Spleen (tissue), 11 donors: ENCODE results near the gene MEIKIN. TPM values are rescaled to one million over a fixed set of nuclear protein-coding genes. Genes with fewer than 3 reads are reported as not detected.

Source experiments
- DNase-seq: peaks from one replicate; pipeline ENCODE4 v3.0.0-alpha.2; 2020
- H3K27ac ChIP-seq, 8 donors: fragments of 200-600 bp; sonication (generic) in 7 of 8; 1 replicate in 4 of 8; 2 replicates in 4 of 8; pipeline versions ENCODE4 v1.5.0 to v1.8.0; 2016 to 2021; ENCODE audit warnings: inconsistent platforms in 4 of 8, mild to moderate bottlenecking in 4 of 8, moderate library complexity in 1 of 8
- H3K27me3 ChIP-seq, 7 donors: fragments of 200-600 bp; sonication (generic) in 6 of 7; replicated peaks in 1 of 7; 1 replicate in 4 of 7; 2 replicates in 3 of 7; pipeline versions ENCODE4 v1.5.0 to v1.8.0; 2016 to 2021; ENCODE audit warnings: inconsistent platforms in 3 of 7, mild to moderate bottlenecking in 1 of 7
- H3K36me3 ChIP-seq, 6 donors: fragments of 200-600 bp; sonication (generic) in 5 of 6; 1 replicate in 4 of 6; 2 replicates in 2 of 6; pipeline versions ENCODE4 v1.5.0 to v1.8.0; 2016 to 2021; ENCODE audit warnings: inconsistent platforms in 2 of 6
- H3K4me1 ChIP-seq, 6 donors: fragments of 200-600 bp; sonication (generic) in 5 of 6; 1 replicate in 3 of 6; 2 replicates in 3 of 6; pipeline versions ENCODE4 v1.5.0 to v1.8.0; 2016 to 2021; ENCODE audit warnings: inconsistent platforms in 3 of 6
- H3K4me3 ChIP-seq, 8 donors: fragments of 200-600 bp; sonication (generic) in 7 of 8; 1 replicate in 4 of 8; 2 replicates in 4 of 8; pipeline versions ENCODE4 v1.5.0 to v1.8.0; 2016 to 2021; ENCODE audit warnings: inconsistent platforms in 4 of 8, mild to moderate bottlenecking in 4 of 8, moderate library complexity in 2 of 8
- H3K9me3 ChIP-seq, 8 donors: fragments of 200-600 bp; sonication (generic) in 7 of 8; 1 replicate in 4 of 8; 2 replicates in 4 of 8; pipeline versions ENCODE4 v1.5.0 to v1.8.0; 2016 to 2021; ENCODE audit warnings: inconsistent platforms in 4 of 8
- POLR2A ChIP-seq, 3 donors: fragments of 450-650 bp; IDR thresholded peaks; one replicate each; pipeline ENCODE4 v1.5.1; 2017; ENCODE audit warnings: antibody characterized with exemption in 3 of 3, mild to moderate bottlenecking in 1 of 3
- POLR2AphosphoS5 ChIP-seq, 3 donors: sonication (generic); formaldehyde crosslinking; IDR thresholded peaks; one replicate each; pipeline ENCODE4 v1.5.1; 2017; ENCODE audit warnings: antibody characterized with exemption in 3 of 3
- WGBS, 5 donors: extraction: QIAGEN DNeasy Blood & Tissue Kit in 3 of 5; methylation state at CpG; one replicate each; pipeline versions ENCODE4 v1.1.5 to v1.1.7; 2013 to 2018; 5-methylcytosine and 5-hydroxymethylcytosine counted together
- intact Hi-C: fragments of 100-400 bp; cut with DNase I; formaldehyde crosslinking; loops from one replicate; pipeline ENCODE4 v1.15.0; 2023; ENCODE audit warnings: low total_unique reads
- polyA plus RNA-seq, 3 donors: library from polyadenylated mRNA; stranded (reverse); fragments of 200-250 nt; gene quantifications; one replicate each; pipeline ENCODE4 v1.2.1, GENCODE V29; 2013
- total RNA-seq, 7 donors: library from RNA; depleted of rRNA in 3 of 7; stranded (reverse); fragments of >200 nt in 3 of 7; fragmentation: NEBNext Ultra II Directional in 4 of 7; extraction: Animal tissue kit (Norgen Biotek cat#: 25700) in 4 of 7; gene quantifications; one replicate each; pipeline versions ENCODE4 v1.1.0 to v1.2.1, GENCODE V29; 2016 to 2021
- TF ChIP-seq, protein P1 (sequence below), 11 experiments: fragments of 200-600 bp in 7 of 11; fragments of 450-650 bp in 4 of 11; sonication (generic) in 4 of 11; IDR thresholded peaks in 8 of 11; conservative IDR thresholded peaks in 3 of 11; 1 replicate in 7 of 11; 2 replicates in 4 of 11; pipeline versions ENCODE4 v1.4.0 to v1.8.0; 2016 to 2021; ENCODE audit warnings: antibody characterized with exemption in 11 of 11, inconsistent platforms in 4 of 11, mild to moderate bottlenecking in 1 of 11
- donor health status: healthy with polysubstance abuse.
- donor health status: DM: no; HTN: no; CAD: no; lungs with moderate emphysema.
- donor health status: DM: no; HTN: no; CAD: no.
- donor health status: Bipolar disorder and iron deficiency.
- donor health status: healthy.
- donor health status: DM: no; HTN: no; CAD: no.
- donor health status: DM: yes; HTN: yes; CAD: no.

The MEIKIN gene
- total and polyA plus RNA-seq, 10 donors: 0.24 TPM; not detected in 9

DNA sequence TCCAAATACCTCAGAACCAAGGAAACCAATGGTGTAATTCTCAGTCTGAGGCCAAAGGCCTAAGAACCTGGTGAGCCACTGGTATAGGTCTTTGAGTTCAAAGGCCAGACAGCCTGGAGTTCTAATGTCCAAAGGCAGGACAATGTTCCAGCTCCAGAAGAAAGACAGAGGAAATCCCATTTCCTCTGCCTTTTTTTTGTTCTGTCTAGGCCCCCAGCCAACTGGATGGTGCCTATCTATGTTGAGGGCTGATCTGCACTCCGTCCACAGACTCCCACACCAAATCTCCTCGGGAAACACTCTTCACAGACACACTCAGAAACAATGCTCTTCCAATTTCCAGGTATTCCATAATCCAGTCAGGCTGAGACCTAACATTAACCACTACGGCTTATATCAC is 178.8 kb downstream of the MEIKIN start:
- intact Hi-C loops: no loop called here
- Histone ChIP-seq H3K4me3 (no peak overlapping the region), H3K27me3 (no peaks in the 10 kb centered on the region), H3K27ac (no peak overlapping the region), H3K36me3 (peaks cover 0 to 17% (median 5%) of the 10 kb centered on the region in 6 donors), H3K4me1 (peaks cover 5 to 50% (median 24%) of the 10 kb centered on the region in 6 donors), H3K9me3 (peaks cover 0 to 15% (median 11%) of the 10 kb centered on the region in 8 donors)
- TF ChIP-seq POLR2A (IDR thresholded peaks at IDR 0.05): no peak
- TF ChIP-seq, protein P1, sequence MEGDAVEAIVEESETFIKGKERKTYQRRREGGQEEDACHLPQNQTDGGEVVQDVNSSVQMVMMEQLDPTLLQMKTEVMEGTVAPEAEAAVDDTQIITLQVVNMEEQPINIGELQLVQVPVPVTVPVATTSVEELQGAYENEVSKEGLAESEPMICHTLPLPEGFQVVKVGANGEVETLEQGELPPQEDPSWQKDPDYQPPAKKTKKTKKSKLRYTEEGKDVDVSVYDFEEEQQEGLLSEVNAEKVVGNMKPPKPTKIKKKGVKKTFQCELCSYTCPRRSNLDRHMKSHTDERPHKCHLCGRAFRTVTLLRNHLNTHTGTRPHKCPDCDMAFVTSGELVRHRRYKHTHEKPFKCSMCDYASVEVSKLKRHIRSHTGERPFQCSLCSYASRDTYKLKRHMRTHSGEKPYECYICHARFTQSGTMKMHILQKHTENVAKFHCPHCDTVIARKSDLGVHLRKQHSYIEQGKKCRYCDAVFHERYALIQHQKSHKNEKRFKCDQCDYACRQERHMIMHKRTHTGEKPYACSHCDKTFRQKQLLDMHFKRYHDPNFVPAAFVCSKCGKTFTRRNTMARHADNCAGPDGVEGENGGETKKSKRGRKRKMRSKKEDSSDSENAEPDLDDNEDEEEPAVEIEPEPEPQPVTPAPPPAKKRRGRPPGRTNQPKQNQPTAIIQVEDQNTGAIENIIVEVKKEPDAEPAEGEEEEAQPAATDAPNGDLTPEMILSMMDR (IDR thresholded peaks at IDR 0.05 in 8 of 11, conservative IDR thresholded peaks at IDR 0.05 in 3 of 11): no peak
- no peak for TF ChIP-seq POLR2AphosphoS5 (IDR thresholded peaks at IDR 0.05)
- WGBS, 5 donors: 72 to 82% (median 80%) methylated on average over 3 of the region's 3 CpGs
- DNase-seq: no peak

DNA sequence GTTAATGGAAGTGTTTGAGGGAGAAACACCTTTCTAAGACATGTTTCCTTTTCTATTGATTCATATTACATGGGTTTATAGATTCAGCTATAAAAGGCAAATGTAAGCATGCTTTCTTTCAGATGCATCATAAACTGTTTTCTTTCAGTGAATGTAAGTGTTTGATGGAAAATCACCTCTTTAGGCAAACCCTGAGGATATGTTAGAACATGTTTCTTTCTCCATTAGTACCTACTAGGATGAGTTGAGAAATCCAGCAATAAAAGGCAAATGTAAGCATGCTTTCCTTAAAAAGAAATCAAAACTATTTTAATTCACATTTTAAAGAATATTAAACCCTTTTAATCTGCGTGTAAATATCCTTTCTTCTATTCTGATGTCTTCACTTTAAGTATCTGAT is 180.2 kb downstream of the MEIKIN start:
- Histone ChIP-seq H3K9me3 (peaks cover 0 to 15% (median 11%) of the 10 kb centered on the region in 8 donors), H3K27ac (no peak overlapping the region), H3K36me3 (peaks cover 0 to 17% (median 5%) of the 10 kb centered on the region in 6 donors), H3K27me3 (no peaks in the 10 kb centered on the region), H3K4me1 (peaks cover 0 to 35% (median 12%) of the 10 kb centered on the region in 6 donors), H3K4me3 (no peak overlapping the region)
- WGBS, 5 donors: 90 to 98% (median 97%) methylated on average over 1 of the region's 1 CpG
- TF ChIP-seq POLR2A (IDR thresholded peaks at IDR 0.05) (no peak), POLR2AphosphoS5 (IDR thresholded peaks at IDR 0.05) (no peak)
- TF ChIP-seq, protein P1 (IDR thresholded peaks at IDR 0.05 in 8 of 11, conservative IDR thresholded peaks at IDR 0.05 in 3 of 11): no peak
- DNase-seq: no peak
- intact Hi-C loops: no loop called here

DNA sequence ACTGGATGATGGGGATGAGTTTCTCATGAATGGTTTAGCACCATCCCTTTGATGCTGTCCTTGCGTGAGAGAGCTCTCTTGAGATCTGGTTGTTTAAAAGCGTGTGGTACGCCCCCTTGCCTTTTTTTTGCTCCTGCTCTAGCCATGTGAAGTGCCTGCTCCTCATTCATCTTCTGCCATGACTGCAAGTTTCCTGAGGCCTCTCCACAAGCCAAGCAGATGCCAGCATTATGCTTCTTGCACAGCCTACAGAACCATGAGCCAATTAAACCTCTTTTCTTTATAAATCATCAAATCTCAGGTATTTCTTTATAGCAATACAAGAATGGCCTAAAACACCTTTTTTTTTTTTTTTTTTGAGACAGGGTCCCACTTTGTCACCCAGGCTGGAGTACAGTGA is 181.5 kb downstream of the MEIKIN start:
- peaks cover 0 to 17% (median 5%) of the 10 kb centered on the region in 6 donors for H3K36me3 ChIP-seq
- no peak overlapping the region for H3K4me3 ChIP-seq
- TF ChIP-seq POLR2A (IDR thresholded peaks at IDR 0.05) (no peak), POLR2AphosphoS5 (IDR thresholded peaks at IDR 0.05) (no peak)
- TF ChIP-seq, protein P1 (IDR thresholded peaks at IDR 0.05 in 8 of 11, conservative IDR thresholded peaks at IDR 0.05 in 3 of 11): no peak
- DNase-seq: no peak
- intact Hi-C loops: no loop called here
- H3K27me3 ChIP-seq: no peaks in the 10 kb centered on the region
- H3K4me1 ChIP-seq: peaks cover 0 to 33% (median 4%) of the 10 kb centered on the region in 6 donors
- H3K27ac ChIP-seq: no peak overlapping the region
- peaks cover 0 to 15% (median 11%) of the 10 kb centered on the region in 8 donors for H3K9me3 ChIP-seq
- 95 to 99% (median 99%) methylated on average over 3 of the region's 3 CpGs for WGBS, 5 donors

DNA sequence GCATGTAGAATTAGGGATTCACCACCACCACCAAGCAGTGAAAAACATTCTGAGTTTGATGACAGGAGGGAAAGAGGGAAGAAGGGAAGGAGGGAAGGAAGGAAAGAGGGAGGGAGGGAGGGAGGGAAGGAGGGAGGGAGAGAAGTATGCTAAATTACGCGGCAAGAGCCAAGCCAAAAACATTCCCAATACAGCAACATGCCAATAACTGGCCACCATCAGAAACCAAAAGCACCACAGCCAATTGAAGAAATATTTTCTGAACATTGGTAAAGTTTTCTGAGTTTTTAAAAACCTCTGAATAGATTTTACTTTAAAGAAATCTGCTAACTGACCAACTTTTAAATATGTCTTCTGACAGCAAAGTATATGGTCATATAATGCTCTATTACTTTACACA is 184.7 kb downstream of the MEIKIN start:
- peaks cover 0 to 46% (median 21%) of the 10 kb centered on the region in 6 donors for H3K4me1 ChIP-seq
- no peaks in the 10 kb centered on the region for H3K27me3 ChIP-seq
- H3K27ac ChIP-seq: no peak overlapping the region
- DNase-seq: no peak
- peaks cover 0 to 17% (median 5%) of the 10 kb centered on the region in 6 donors for H3K36me3 ChIP-seq
- peaks cover 0 to 15% (median 11%) of the 10 kb centered on the region in 8 donors for H3K9me3 ChIP-seq
- TF ChIP-seq POLR2AphosphoS5 (IDR thresholded peaks at IDR 0.05) (no peak), POLR2A (IDR thresholded peaks at IDR 0.05) (no peak)
- TF ChIP-seq, protein P1 (IDR thresholded peaks at IDR 0.05 in 8 of 11, conservative IDR thresholded peaks at IDR 0.05 in 3 of 11): no peak
- H3K4me3 ChIP-seq: no peak overlapping the region
- intact Hi-C loops: no loop called here
- 88 to 98% (median 94%) methylated on average over 2 of the region's 2 CpGs for WGBS, 5 donors
